NCI-H2196 (cell line): ENCODE results near the gene BDH1.
"Not testable (repeated sequence)": the region's sequence is repeated elsewhere in the genome, so short reads cannot be mapped to it uniquely, and the experiment has no call there.

Source experiments
- DNase-seq: peaks from one replicate; lab custom pipeline; 2025; ENCODE audit not compliant: unreplicated experiment; lab: John Stamatoyannopoulos, UW

The BDH1 gene

GRCh38 chr3:197521277-197522182 is 34.2 kb downstream of the BDH1 start:
- DNase-seq: no peak

GRCh38 chr3:197520311-197521276 is 35.2 kb downstream of the BDH1 start:
- DNase-seq: no peak

- DNase-seq: no peak
These were observed 36.0 kb downstream of the BDH1 start for GRCh38 chr3:197519801-197520211.

- DNase-seq: no peak
These were observed 36.8 kb downstream of the BDH1 start for GRCh38 chr3:197518881-197519421.

GRCh38 chr3:197517922-197518683 is 37.7 kb downstream of the BDH1 start:
- not testable (repeated sequence) for DNase-seq

- not testable (repeated sequence) for DNase-seq
These were observed 38.7 kb downstream of the BDH1 start for GRCh38 chr3:197516890-197517606.

- no peak for DNase-seq
These were observed 39.3 kb downstream of the BDH1 start for GRCh38 chr3:197516517-197516889.

GRCh38 chr3:197514786-197515355 is 40.9 kb downstream of the BDH1 start:
- DNase-seq: no peak

GRCh38 chr3:197513953-197514785 is 41.6 kb downstream of the BDH1 start:
- DNase-seq: no peak

- no peak for DNase-seq
These were observed 42.8 kb downstream of the BDH1 start for GRCh38 chr3:197512691-197513571.

- DNase-seq: no peak
These were observed 43.7 kb downstream of the BDH1 start for GRCh38 chr3:197511853-197512635.

- no peak for DNase-seq
These were observed 44.6 kb downstream of the BDH1 start for GRCh38 chr3:197511130-197511529.

GRCh38 chr3:197510642-197511018 is 45.1 kb downstream of the BDH1 start:
- DNase-seq: no peak

GRCh38 chr3:197508924-197509775 is 46.6 kb downstream of the BDH1 start:
- no peak for DNase-seq

- no peak for DNase-seq
These were observed 47.3 kb downstream of the BDH1 start for GRCh38 chr3:197508461-197508860.

GRCh38 chr3:197508051-197508451 is 47.7 kb downstream of the BDH1 start:
- no peak for DNase-seq
